HL-60 (cell line): ENCODE data around the gene RNF187.

Experiments
- CTCF ChIP-seq: IDR thresholded peaks from one replicate; pipeline ENCODE4 v1.5.1; 2011; ENCODE audit warnings: low read length, control low read depth, inconsistent platforms; ENCODE audit not compliant: insufficient read depth
- GABPA ChIP-seq: IDR thresholded peaks from 2 replicates; pipeline ENCODE4 v1.6.1; 2012; ENCODE audit warnings: low read depth
- POLR2AphosphoS5 ChIP-seq: IDR thresholded peaks from 2 replicates; pipeline ENCODE4 v1.6.1; 2012; ENCODE audit warnings: low read depth
- REST ChIP-seq: IDR thresholded peaks from 2 replicates; pipeline ENCODE4 v1.6.1; 2012; ENCODE audit warnings: low read depth; ENCODE audit not compliant: insufficient replicate concordance
- SPI1 ChIP-seq: IDR thresholded peaks from 2 replicates; pipeline ENCODE4 v1.6.1; 2012; ENCODE audit warnings: low read depth, mild to moderate bottlenecking, borderline replicate concordance

GRCh38 chr1:228530951-228531731, 44.0 kb downstream of the RNF187 start:
- TF ChIP-seq POLR2AphosphoS5: no peak
- no peak for TF ChIP-seq CTCF
- no peak for TF ChIP-seq GABPA
- TF ChIP-seq REST: no peak
- TF ChIP-seq SPI1: no peak
